ENCODE measurements around the gene ATP2A2. TPM values are rescaled to one million over a fixed set of nuclear protein-coding genes. Genes with fewer than 3 reads are reported as not detected.

Gene ATP2A2
- total RNA-seq, 1 donor = 71.7 TPM

GRCh38 chr12:110278255-110278536, 2.9 kb upstream of the ATP2A2 start:
- Histone ChIP-seq H3K4me1 (ENCODE audit: insufficient read depth, low read length) (peaks cover 19% of the 10 kb centered on the region), H3K9me3 (ENCODE audit: low read depth, low read length) (no peaks in the 10 kb centered on the region), H3K27me3 (ENCODE audit: insufficient read depth, low read length) (no peaks in the 10 kb centered on the region), H3K4me3 (ENCODE audit: low read length) (no peak overlapping the region)

- H3K27me3 ChIP-seq (ENCODE audit: insufficient read depth, low read length) = no peaks in the 10 kb centered on the region
- peak overlapping the region; percentile 65 for H3K4me3 ChIP-seq (ENCODE audit: low read length)
- H3K9me3 ChIP-seq (ENCODE audit: low read depth, low read length) = no peaks in the 10 kb centered on the region
- H3K4me1 ChIP-seq (ENCODE audit: insufficient read depth, low read length) = peaks cover 34% of the 10 kb centered on the region
Observed at GRCh38 chr12:110279566-110280375, 1.3 kb upstream of the ATP2A2 start.

GRCh38 chr12:110280392-110280778, 662 bp upstream of the ATP2A2 start:
- peaks cover 37% of the 10 kb centered on the region for H3K4me1 ChIP-seq (ENCODE audit: insufficient read depth, low read length)
- H3K9me3 ChIP-seq (ENCODE audit: low read depth, low read length) = no peaks in the 10 kb centered on the region
- H3K27me3 ChIP-seq (ENCODE audit: insufficient read depth, low read length) = no peaks in the 10 kb centered on the region
- H3K4me3 ChIP-seq (ENCODE audit: low read length) = peak overlapping the region; percentile 65

GRCh38 chr12:110281549-110282299, 677 bp downstream of the ATP2A2 start:
- Histone ChIP-seq H3K4me1 (ENCODE audit: insufficient read depth, low read length) (peaks cover 46% of the 10 kb centered on the region), H3K4me3 (ENCODE audit: low read length) (peak overlapping the region; percentile 75)

GRCh38 chr12:110282300-110282860, 1.3 kb downstream of the ATP2A2 start:
- Histone ChIP-seq H3K4me3 (ENCODE audit: low read length) (peak overlapping the region; percentile 75), H3K9me3 (ENCODE audit: low read depth, low read length) (no peaks in the 10 kb centered on the region), H3K27me3 (ENCODE audit: insufficient read depth, low read length) (no peaks in the 10 kb centered on the region), H3K4me1 (ENCODE audit: insufficient read depth, low read length) (peaks cover 52% of the 10 kb centered on the region)

More at GRCh38 chr12:110281549-110282299, 677 bp downstream of the ATP2A2 start:
- Histone ChIP-seq H3K27me3 (ENCODE audit: insufficient read depth, low read length) (no peaks in the 10 kb centered on the region), H3K9me3 (ENCODE audit: low read depth, low read length) (no peaks in the 10 kb centered on the region)

GRCh38 chr12:110282956-110283817, 2.1 kb downstream of the ATP2A2 start:
- Histone ChIP-seq H3K4me1 (ENCODE audit: insufficient read depth, low read length) (peaks cover 58% of the 10 kb centered on the region), H3K4me3 (ENCODE audit: low read length) (no peak overlapping the region), H3K9me3 (ENCODE audit: low read depth, low read length) (no peaks in the 10 kb centered on the region), H3K27me3 (ENCODE audit: insufficient read depth, low read length) (no peaks in the 10 kb centered on the region)

GRCh38 chr12:110284597-110284996, 3.5 kb downstream of the ATP2A2 start:
- no peak overlapping the region for H3K4me3 ChIP-seq (ENCODE audit: low read length)
- H3K27me3 ChIP-seq (ENCODE audit: insufficient read depth, low read length) = no peaks in the 10 kb centered on the region
- no peaks in the 10 kb centered on the region for H3K9me3 ChIP-seq (ENCODE audit: low read depth, low read length)
- peaks cover 65% of the 10 kb centered on the region for H3K4me1 ChIP-seq (ENCODE audit: insufficient read depth, low read length)

GRCh38 chr12:110286623-110287022, 5.6 kb downstream of the ATP2A2 start:
- Histone ChIP-seq H3K27me3 (ENCODE audit: insufficient read depth, low read length) (no peaks in the 10 kb centered on the region), H3K4me3 (ENCODE audit: low read length) (no peak overlapping the region), H3K4me1 (ENCODE audit: insufficient read depth, low read length) (peaks cover 57% of the 10 kb centered on the region), H3K9me3 (ENCODE audit: low read depth, low read length) (no peaks in the 10 kb centered on the region)

GRCh38 chr12:110287986-110288385, 6.9 kb downstream of the ATP2A2 start:
- no peak overlapping the region for H3K4me3 ChIP-seq (ENCODE audit: low read length)
- no peaks in the 10 kb centered on the region for H3K9me3 ChIP-seq (ENCODE audit: low read depth, low read length)
- no peaks in the 10 kb centered on the region for H3K27me3 ChIP-seq (ENCODE audit: insufficient read depth, low read length)
- H3K4me1 ChIP-seq (ENCODE audit: insufficient read depth, low read length) = peaks cover 47% of the 10 kb centered on the region

GRCh38 chr12:110289044-110289710, 8.1 kb downstream of the ATP2A2 start:
- Histone ChIP-seq H3K27me3 (ENCODE audit: insufficient read depth, low read length) (no peaks in the 10 kb centered on the region), H3K4me1 (ENCODE audit: insufficient read depth, low read length) (peaks cover 35% of the 10 kb centered on the region), H3K9me3 (ENCODE audit: low read depth, low read length) (no peaks in the 10 kb centered on the region), H3K4me3 (ENCODE audit: low read length) (no peak overlapping the region)

- H3K9me3 ChIP-seq (ENCODE audit: low read depth, low read length) = no peaks in the 10 kb centered on the region
- H3K4me1 ChIP-seq (ENCODE audit: insufficient read depth, low read length) = peaks cover 31% of the 10 kb centered on the region
- H3K4me3 ChIP-seq (ENCODE audit: low read length) = no peak overlapping the region
- H3K27me3 ChIP-seq (ENCODE audit: insufficient read depth, low read length) = no peaks in the 10 kb centered on the region
Observed at GRCh38 chr12:110289711-110290078, 8.6 kb downstream of the ATP2A2 start.

- H3K4me1 ChIP-seq (ENCODE audit: insufficient read depth, low read length) = peaks cover 13% of the 10 kb centered on the region
- no peaks in the 10 kb centered on the region for H3K9me3 ChIP-seq (ENCODE audit: low read depth, low read length)
- H3K4me3 ChIP-seq (ENCODE audit: low read length) = no peak overlapping the region
- H3K27me3 ChIP-seq (ENCODE audit: insufficient read depth, low read length) = no peaks in the 10 kb centered on the region
Observed at GRCh38 chr12:110301065-110301806, 20.2 kb downstream of the ATP2A2 start.

- peaks cover 21% of the 10 kb centered on the region for H3K4me1 ChIP-seq (ENCODE audit: insufficient read depth, low read length)
- H3K27me3 ChIP-seq (ENCODE audit: insufficient read depth, low read length) = no peaks in the 10 kb centered on the region
- no peaks in the 10 kb centered on the region for H3K9me3 ChIP-seq (ENCODE audit: low read depth, low read length)
- no peak overlapping the region for H3K4me3 ChIP-seq (ENCODE audit: low read length)
Observed at GRCh38 chr12:110304061-110304551, 23.1 kb downstream of the ATP2A2 start.

- peaks cover 29% of the 10 kb centered on the region for H3K4me1 ChIP-seq (ENCODE audit: insufficient read depth, low read length)
- no peaks in the 10 kb centered on the region for H3K27me3 ChIP-seq (ENCODE audit: insufficient read depth, low read length)
- H3K4me3 ChIP-seq (ENCODE audit: low read length) = no peak overlapping the region
- no peaks in the 10 kb centered on the region for H3K9me3 ChIP-seq (ENCODE audit: low read depth, low read length)
Observed at GRCh38 chr12:110307372-110307771, 26.3 kb downstream of the ATP2A2 start.

Measured in mononuclear cell (primary cell).